Measurements from ENCODE around the gene GYPB. TPM values are rescaled to one million over a fixed set of nuclear protein-coding genes. Genes with fewer than 3 reads are reported as not detected.
"Not testable (repeated sequence)": the region's sequence is repeated elsewhere in the genome, so short reads cannot be mapped to it uniquely, and the experiment has no call there.

The GYPB gene
- total RNA-seq, 1 experiment from 2014 or later, result not detected

DNA sequence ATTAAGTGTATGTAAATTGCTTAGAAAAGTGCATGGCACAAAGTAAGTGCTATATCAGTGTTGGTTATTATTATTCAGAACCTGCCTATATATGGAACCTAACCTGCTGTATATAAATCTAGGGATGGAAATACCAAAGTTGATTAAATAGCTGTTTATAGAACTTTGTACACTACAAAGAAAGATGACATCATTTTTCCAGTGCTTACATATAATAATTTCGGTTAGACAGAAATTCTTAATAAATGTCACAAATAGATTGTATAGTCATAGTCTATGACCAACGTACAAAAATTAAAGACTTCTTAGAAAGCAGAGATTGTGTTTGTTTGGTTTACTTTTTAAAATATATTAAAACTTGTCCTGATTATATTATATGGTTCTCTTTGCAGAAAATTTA lies 4.4 kb downstream of the GYPB start:
- DNase-seq (ENCODE audit: low read depth), result no peak

DNA sequence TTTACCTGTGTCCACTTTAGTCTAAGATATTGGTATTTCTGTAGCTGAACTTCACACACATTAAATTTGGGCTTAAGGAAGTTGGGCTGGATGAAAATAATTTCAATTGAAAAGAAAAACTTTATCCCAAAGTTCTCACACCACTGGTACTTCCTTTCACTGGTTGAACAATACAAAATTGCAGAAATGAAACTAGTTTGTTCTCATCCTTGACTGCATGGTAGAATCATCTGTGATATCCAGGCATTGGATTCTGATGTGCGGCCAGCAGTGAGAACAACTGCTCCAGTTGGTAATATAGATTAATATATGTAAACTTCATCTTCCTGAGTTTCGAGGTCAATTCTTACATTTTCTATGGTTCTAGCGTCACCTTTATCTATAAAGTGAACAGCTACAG lies 10.6 kb downstream of the GYPB start:
- not testable (repeated sequence) for DNase-seq (ENCODE audit: low read depth)

DNA sequence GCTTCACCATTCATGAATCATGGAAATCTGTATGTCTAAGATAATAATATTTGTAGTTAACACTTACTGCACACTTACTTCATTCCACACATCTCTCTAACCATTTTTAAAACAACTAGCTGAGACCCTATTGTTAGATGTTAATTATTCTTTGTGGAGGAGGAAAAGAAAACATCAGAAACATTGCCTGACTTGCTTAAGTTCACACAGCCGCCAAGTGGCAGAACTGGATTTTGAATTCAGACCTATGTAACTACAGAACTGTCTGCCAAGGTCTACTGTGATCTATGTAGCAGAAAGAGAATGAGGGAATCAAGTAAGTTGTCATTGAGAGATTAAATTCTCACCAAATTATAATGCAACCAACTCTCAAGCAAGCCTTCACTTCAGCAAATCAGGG lies 11.2 kb downstream of the GYPB start:
- not testable (repeated sequence) for DNase-seq (ENCODE audit: low read depth)

DNA sequence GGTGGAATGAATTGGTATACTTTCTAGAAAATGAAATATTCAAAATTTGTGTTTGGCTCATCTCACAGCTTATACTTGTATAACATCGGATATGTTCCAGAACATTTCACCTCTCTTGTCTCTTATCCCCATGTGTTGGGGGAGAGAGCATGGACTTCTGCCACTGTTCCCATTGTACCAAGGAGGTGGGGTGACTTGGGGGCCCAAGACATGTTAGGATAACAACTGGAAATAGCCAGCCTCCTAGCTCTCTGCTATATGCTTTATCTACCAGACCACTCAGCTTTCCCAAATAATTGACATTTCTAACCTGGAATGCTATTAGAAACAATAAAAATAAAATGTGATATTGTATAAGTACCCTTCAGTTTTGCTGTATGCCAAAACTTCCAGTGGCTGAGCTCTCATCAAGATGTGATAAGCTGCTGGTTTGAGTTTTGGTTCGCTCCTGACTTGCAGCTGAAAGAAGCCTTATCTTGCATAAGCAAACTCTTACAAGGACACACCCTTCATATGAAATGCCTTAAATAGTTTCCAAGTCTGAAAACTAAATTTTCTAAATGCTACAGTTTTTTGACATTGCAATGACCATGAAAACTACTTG lies 12.9 kb downstream of the GYPB start:
- not testable (repeated sequence) for DNase-seq (ENCODE audit: low read depth)

DNA sequence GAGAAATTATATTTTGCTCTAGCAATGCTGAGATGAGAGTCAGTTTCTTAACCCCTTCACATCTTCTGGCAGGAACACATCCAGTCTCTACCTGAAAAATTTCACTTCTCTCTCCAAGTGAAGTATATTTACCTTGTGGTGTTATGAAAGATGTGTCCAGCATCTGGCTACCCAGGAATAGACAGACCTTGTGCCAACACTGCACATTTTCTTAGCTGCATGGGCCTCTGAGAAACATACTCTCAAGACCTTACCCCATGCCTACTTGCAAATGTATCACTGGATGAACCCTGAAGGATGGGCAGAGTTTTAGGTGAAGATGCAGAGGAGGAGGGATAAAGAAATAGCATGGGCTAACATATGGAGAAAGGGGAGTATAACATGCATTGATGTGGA lies 13.6 kb downstream of the GYPB start:
- not testable (repeated sequence) for DNase-seq (ENCODE audit: low read depth)

DNA sequence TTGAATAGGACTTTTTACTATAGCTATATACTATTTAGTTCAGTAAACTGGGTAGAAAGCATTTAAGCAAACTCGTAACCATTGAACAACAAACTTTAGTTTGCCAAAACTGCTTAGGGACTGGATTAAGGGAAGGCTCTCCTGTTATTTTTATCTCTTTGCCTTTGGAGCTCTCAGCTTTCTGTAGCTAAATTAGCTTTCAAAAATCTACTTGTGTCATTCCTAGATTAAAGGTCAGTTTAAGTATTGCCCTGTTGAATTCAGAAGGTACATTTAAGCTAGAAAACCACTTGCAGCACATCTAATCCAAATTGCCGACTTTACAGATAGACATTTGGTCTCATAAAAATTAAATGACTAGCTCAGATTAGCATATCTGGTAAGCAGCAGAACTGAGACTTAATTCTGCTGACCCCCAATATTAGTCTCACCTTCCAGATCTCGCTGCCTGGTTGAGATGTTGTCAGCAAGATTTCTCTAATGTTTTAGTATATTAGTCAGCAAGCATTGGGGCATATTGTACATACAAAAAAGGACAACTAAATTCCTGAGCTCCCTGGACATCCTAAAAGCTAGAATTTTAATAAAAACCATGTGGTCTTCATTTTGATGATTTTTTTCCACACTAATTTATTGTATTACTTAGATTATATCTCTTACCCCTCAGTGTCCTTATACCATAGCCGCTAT lies 14.2 kb downstream of the GYPB start:
- not testable (repeated sequence) for DNase-seq (ENCODE audit: low read depth)

DNA sequence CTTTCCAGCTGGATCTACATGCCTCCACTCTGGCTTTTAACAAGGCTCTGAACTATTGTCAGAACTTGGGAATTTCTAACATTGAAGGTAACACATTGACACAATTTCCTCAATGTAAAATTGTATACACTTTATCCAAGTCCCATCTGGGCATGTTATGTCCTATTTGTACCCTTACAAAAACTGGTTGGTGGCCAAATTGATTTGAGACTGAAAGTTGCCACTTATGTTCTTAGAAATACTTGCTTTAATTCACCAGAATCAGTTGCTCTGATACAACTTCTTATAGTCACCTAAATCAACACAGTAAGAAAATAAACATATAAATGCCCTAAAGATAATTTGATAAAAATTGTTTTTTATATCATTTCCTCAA lies 15.3 kb downstream of the GYPB start:
- not testable (repeated sequence) for DNase-seq (ENCODE audit: low read depth)

DNA sequence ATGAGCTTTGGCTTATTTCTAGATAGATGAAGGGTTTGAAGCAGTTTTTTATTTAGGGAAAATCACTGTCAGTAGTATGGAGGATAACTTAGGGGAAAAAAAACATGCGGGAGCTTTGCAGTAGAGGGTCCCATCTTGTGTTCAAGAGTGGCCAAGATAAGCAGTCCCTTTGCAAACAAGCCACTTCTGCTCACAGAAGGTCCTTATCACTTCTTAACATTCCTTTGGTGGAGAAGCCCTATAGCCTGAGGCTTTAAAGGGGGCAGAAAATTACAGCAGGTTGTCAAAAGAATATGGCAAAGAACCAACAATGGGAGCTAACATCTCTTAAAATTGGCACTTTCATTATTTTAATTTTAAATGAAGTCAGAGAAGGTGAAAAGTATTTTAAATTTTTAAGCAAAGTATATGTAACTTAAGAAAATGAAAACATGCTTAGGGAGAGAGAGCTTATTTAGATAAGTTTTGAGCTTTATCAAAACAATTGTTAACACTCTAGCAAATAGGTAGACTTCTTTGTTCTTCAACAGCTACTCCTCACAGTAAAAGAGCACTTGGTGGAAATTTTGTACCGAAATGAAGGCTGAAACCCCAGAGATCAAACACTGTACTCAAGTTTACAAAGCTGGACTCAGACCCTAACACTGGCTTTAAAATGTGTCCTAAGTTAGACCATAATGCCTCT lies 15.8 kb downstream of the GYPB start:
- DNase-seq (ENCODE audit: low read depth), result not testable (repeated sequence)

DNA sequence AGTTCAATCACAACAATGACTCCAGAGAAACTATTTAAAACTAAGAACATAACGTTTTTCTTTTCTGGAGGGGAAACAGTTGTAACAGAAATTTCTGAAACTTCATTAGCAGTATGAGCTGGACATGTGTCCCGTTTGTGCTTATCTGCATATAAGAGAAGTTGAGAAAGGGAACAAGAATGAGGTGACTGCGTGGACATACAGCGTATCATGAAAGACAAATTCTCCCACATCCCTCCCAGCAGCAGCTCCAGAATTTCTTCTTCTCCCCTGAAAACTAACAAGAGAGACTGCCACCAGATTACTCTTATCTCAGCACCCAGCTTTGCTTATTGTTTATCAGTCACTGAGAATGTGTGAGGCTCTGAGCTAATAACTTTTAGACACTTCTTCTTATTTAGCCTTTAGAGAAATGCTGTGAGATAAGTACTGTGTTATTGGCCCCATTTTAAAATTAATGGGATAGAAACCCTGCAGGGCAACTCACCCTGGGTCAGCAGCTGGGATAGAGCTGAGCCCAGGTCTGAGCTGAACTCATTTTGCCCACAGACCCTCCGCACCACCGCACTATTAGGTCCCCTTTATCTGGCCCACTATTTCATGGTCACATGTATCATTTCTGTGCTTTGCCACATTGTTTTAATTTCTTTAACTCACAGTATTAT lies 18.7 kb downstream of the GYPB start:
- DNase-seq (ENCODE audit: low read depth), result not testable (repeated sequence)

DNA sequence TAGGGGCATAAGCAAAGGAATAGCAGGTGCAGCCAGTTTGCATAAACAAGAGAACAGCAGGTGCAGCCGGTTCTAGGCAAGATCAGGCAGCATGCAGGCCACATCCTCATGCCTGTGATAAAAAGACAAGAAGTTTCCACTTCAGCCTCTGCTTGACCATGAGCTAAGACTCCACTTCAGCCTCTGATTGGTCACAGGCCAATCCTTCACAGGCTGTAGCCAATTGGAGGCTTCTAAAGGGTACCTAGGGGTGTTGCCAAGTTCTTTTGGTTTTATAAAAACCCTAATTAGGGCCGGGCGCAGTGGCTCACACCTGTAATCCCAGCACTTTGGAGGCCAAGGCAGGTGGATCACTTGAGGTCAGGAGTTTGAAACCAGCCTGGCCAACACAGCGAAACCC lies 23.0 kb downstream of the GYPB start:
- not testable (repeated sequence) for DNase-seq (ENCODE audit: low read depth)

DNA sequence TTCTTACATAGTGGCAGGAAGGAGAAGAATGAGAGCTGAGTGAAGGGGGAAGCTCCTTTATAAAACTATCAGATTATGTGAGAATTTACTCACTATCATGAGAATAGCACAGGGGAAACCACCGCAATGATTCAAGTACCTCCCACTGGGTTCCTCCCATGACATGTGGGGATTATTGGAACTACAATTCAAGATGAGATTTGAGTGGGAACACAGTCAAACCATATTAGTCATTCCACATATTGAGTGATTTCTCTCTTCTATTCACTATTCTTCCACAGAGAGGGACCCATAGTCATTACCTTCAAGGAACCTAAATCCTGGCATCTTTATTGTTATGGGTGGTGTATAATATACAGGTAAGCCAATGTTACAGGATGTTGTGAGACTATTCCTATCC lies 27.4 kb downstream of the GYPB start:
- not testable (repeated sequence) for DNase-seq (ENCODE audit: low read depth)

DNA sequence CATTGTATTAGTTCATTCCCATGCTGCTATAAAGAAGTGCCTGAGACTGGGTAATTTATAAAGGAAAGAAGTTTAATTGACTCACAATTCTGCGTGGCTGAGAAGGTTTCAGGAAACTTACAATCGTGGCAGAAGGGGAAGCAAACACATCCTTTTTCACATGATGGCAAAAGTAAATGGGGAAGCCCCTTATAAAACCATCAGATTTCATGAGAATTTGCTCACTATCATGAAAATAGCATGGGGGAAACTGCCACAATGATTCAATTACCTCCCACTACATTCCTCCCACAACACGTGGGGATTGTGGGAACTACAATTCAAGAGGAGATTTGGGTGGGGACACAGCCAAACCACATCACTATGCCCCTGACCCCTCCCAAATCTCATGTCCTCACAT lies 28.5 kb downstream of the GYPB start:
- not testable (repeated sequence) for DNase-seq (ENCODE audit: low read depth)

DNA sequence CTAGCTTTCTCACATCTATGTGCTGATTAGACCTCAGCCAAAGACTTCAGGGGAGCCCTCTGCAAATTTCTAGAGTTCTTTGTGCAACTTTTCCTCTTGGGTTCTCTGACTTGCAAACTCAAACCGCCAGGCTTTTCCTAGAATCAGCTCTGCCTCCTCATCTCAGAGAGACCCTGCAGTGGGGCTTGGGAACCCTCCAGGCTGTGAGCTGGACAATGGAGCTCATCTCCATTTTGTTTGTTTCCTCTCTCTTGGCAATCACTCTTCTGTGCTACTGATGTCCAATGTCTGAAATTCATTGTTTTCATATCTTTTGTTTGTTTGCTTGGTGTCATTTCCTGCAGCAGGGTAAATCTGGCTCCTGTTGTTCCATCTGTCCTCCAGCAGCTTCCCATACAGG lies 33.0 kb downstream of the GYPB start:
- no peak for DNase-seq (ENCODE audit: low read depth)

DNA sequence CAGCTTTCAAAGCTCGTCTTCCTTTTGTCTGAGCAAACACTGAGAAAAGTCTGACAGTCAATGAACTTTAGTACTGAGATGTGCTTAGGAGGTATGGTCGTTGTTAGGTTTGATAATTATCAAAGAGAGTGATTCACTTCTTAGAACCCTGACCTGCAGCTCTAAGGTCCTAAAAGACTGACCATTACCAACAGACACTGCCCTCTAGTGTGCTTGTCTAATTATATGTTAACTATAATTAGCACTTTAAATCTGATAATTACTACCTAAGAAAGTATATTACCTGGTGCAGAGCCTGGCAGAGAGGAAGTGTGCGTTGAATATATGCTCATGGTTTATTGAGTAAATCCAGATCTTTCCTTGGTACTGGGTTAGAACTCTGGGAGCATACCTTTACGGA lies 38.4 kb downstream of the GYPB start:
- not testable (repeated sequence) for DNase-seq (ENCODE audit: low read depth)

DNA sequence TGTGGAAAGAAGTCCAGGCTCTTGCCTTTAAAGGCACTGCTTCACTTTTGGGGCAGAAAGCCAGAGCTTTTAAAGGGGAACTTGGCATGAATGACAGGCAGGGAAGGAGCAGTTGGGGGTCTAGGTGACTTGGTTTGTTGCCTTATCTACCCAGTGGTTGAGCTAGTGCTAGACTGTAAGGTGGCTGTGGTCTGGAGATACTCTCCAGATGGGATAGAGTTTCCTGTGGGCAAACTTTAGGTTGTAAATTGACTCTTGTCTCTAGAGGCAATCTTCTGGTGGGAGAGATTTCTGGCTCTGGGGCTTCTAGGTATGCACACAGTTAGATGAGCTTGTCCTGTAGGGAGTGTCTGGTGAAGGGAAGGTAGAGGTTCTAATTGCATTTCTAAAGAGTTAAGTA lies 43.7 kb downstream of the GYPB start:
- DNase-seq (ENCODE audit: low read depth), result not testable (repeated sequence)

DNA sequence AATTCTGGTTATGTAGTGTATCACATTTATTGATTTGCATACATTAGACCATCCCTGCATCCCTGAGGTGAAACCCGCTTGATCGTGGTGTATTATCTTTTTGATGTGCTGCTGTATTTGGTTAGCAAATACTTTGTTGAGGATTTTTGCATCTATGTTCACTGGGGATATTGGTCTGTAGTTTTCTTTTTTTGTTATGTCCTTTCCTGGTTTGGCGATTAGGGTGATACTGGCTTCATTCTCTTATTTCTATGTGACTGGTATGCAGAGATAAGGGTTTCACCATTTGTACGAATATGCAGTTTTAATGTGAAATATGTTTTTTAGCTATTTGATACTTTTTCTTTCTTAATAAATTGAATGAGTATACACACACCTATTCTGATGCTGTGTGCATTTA lies 45.2 kb downstream of the GYPB start:
- DNase-seq (ENCODE audit: low read depth), result not testable (repeated sequence)

DNA sequence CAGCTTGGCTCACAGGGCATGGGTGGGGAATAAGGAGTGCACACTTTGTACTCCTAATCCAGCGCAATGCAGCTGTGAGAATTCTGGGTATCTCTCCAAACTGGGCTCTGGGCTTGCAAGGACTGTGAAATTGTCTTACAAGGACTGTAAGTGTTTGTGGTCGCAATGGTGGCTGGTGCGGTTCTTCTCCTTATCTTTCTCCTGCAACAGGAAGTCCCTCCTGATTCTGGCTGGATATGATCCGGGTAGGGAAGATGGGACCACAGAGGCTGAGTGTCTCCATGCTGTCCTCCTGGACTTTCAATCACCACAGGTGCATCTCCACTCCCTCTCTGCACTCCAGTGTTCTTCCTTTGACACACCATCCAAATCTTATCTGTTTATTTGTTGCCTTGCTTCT lies 58.1 kb downstream of the GYPB start:
- no peak for DNase-seq (ENCODE audit: low read depth)

DNA sequence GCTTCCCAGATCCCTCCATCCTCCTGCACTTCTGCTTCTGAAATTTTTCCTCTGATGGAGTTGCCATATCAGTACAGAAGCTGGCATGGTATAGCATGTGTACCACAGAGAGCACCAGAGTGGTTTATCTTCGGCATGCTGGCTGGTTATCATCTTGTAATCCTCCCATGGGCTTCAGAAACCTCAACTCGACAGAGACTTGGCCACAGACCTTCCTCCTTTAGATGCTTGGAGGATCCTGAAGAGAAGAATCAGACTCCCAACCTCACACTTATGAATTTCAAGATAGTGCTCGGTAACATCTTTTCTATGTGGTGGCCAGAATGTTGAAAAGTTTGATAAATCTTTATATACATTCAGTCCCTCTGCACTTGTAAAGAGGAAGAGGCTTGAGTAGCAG lies 63.9 kb downstream of the GYPB start:
- not testable (repeated sequence) for DNase-seq (ENCODE audit: low read depth)

DNA sequence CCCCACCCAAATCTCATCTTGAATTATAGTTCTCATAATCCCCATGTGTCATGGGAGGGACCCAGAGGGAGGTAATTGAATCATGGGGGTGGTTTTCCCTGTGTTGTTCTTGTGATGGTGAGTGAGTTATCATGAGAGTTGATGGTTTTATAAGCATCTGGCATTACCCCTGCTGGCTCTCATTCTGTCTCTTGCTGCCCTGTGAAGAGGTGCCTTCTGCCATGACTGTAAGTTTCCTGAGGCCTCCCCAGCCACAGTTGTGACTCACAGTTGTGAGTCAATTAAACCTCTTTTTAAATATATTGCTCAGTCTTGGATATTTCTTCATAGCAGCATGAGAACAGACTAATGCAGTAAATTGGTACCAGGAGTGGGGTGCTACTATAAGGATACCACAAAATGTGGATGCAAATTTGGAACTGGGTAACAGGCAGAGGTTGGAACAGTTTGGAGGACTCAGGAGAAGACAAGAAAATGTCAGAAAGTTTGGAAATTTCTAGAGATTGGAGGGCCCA lies 67.7 kb downstream of the GYPB start:
- DNase-seq (ENCODE audit: low read depth), result not testable (repeated sequence)

DNA sequence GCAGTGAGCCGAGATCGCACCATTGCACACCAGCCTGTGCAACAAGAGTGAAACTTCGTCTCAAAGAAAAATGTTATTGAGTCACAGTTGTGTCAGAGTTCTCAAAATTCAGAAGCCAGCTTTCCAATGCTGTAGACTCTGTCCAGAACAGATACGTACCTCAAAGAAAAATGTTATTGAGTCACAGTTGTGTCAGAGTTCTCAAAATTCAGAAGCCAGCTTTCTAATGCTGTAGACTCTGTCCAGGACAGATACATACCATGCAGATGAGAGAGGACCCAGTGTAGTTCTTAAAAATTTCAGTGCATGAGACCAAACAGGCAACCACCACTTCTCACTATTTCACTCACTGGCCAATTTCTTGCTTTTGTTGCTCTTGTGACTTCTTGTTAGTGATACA lies 68.2 kb downstream of the GYPB start:
- DNase-seq (ENCODE audit: low read depth), result not testable (repeated sequence)

DNA sequence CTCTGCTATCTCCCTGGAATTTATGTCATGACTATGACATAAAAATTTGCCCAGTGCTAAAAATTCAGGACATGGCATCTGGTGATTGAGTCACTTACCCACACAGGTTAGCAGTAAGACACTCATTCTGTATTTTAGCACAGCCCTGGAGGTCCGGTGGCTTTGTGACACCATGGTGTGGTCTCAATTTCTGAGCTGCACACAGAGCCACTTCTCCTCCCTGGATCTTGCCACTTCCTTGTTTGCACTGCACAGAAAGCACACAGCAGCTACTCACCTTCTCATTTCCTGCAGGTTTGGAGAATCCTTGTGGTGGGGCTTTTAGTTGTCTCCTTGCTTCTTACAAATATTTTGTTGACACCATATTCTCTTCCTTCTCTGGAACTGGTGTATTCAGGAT lies 69.0 kb downstream of the GYPB start:
- not testable (repeated sequence) for DNase-seq (ENCODE audit: low read depth)

DNA sequence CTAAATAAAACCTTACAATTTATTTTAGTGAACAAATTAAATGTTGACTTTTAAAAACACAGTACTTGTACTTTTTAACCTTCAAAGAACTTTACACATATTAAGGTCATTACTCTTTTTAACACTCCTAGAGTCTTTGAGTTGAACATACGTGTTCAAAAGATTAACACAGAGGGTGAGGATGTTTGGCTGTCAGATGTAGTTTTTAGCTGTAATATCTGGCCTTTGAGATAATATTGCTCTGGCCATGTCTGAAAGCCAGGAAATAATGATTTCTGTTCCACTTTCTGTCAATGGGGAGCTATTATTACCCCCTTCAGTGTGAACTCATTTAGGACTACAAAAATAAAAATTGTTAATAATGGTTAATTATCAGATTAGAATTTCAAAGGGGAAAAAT lies 71.7 kb downstream of the GYPB start:
- DNase-seq (ENCODE audit: low read depth), result not testable (repeated sequence)
